ENCODE results near the gene ZFAND2A. TPM values are rescaled to one million over a fixed set of nuclear protein-coding genes. Genes with fewer than 3 reads are reported as not detected.
"Not testable (repeated sequence)": the region's sequence is repeated elsewhere in the genome, so short reads cannot be mapped to it uniquely, and the experiment has no call there.

The ZFAND2A gene
- total RNA-seq, 1 donor from 2014 or later = 23.7 TPM

GRCh38 chr7:1154172-1154739, 5.7 kb downstream of the ZFAND2A start:
- no peak for DNase-seq (ENCODE audit: low spot score)

GRCh38 chr7:1152492-1152891, 7.5 kb downstream of the ZFAND2A start:
- no peak for DNase-seq (ENCODE audit: low spot score)

- DNase-seq (ENCODE audit: low spot score) = no peak
Observed at GRCh38 chr7:1151653-1152425, 8.2 kb downstream of the ZFAND2A start.

- DNase-seq (ENCODE audit: low spot score) = no peak
Observed at GRCh38 chr7:1151156-1151555, 8.8 kb downstream of the ZFAND2A start.

GRCh38 chr7:1150400-1151002, 9.5 kb downstream of the ZFAND2A start:
- no peak for DNase-seq (ENCODE audit: low spot score)

GRCh38 chr7:1149351-1149794, 10.6 kb downstream of the ZFAND2A start:
- no peak for DNase-seq (ENCODE audit: low spot score)

- DNase-seq (ENCODE audit: low spot score) = not testable (repeated sequence)
Observed at GRCh38 chr7:1147873-1148272, 12.1 kb downstream of the ZFAND2A start.

GRCh38 chr7:1144269-1144771, 15.7 kb downstream of the ZFAND2A start:
- no peak for DNase-seq (ENCODE audit: low spot score)

GRCh38 chr7:1143031-1143430, 17.0 kb downstream of the ZFAND2A start:
- not testable (repeated sequence) for DNase-seq (ENCODE audit: low spot score)

- DNase-seq (ENCODE audit: low spot score) = no peak
Observed at GRCh38 chr7:1142051-1142635, 17.9 kb downstream of the ZFAND2A start.

- no peak for DNase-seq (ENCODE audit: low spot score)
Observed at GRCh38 chr7:1141651-1142050, 18.3 kb downstream of the ZFAND2A start.

- no peak for DNase-seq (ENCODE audit: low spot score)
Observed at GRCh38 chr7:1140476-1141104, 19.4 kb downstream of the ZFAND2A start.

- no peak for DNase-seq (ENCODE audit: low spot score)
Observed at GRCh38 chr7:1137517-1138167, 22.4 kb downstream of the ZFAND2A start.

- DNase-seq (ENCODE audit: low spot score) = no peak
Observed at GRCh38 chr7:1136841-1137516, 23.0 kb downstream of the ZFAND2A start.

GRCh38 chr7:1134951-1135350, 25.0 kb downstream of the ZFAND2A start:
- DNase-seq (ENCODE audit: low spot score) = no peak

- no peak for DNase-seq (ENCODE audit: low spot score)
Observed at GRCh38 chr7:1131471-1132265, 28.3 kb downstream of the ZFAND2A start.

- DNase-seq (ENCODE audit: low spot score) = no peak
Observed at GRCh38 chr7:1130021-1130990, 29.7 kb downstream of the ZFAND2A start.

- no peak for DNase-seq (ENCODE audit: low spot score)
Observed at GRCh38 chr7:1129431-1129830, 30.6 kb downstream of the ZFAND2A start.

Measured in mesenteric fat pad (tissue), 1 donor.